ENCODE measurements around the gene HP1BP3. TPM values are rescaled to one million over a fixed set of nuclear protein-coding genes. Genes with fewer than 3 reads are reported as not detected.

HP1BP3 gene
- total RNA-seq, 2 donors from 2014 or later, result 175 to 186 TPM

DNA sequence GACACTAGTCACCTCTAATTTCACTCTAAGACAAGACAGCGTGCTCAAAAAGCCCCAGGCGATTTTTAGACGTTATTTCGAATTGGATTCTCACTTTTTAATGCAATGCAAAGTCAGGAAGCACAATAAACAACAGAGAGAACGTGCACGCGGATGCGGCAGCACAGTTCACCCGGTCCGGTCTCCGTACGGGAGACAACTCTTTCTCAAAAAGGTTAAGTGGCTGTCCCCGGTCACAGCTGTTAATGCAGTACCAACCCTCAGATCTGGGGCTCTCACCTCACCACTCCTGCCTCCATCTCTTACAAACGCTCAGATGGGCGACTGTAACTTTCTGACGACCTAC is 1.2 kb downstream of the HP1BP3 start:
- peak; percentile 9 for ATAC-seq
- peak in 1 of 2 donors; percentile 29 for DNase-seq
- intact Hi-C loops (cut with DNase I, micrococcal nuclease), result no loop called here

DNA sequence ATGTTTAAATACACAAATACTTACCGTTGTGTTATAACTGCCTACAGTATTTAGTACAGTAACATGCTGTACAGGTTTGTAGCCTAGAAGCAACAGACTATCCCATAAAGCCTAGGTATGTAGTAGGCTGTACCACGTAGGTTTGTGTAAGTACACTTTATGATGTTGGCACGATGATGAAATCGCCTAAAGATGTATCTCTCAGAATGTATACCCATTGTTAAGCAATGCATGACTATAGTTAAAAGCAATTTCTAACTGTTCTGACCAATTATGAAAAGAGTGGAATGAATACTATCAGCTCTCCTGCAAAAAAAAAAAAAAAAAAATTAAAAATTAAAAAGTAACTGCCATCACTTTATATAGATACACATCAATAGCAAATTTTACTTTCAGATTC is 11.4 kb downstream of the HP1BP3 start:
- intact Hi-C loops (cut with DNase I, micrococcal nuclease), result no loop called here
- no peak for ATAC-seq
- DNase-seq, result no peak

DNA sequence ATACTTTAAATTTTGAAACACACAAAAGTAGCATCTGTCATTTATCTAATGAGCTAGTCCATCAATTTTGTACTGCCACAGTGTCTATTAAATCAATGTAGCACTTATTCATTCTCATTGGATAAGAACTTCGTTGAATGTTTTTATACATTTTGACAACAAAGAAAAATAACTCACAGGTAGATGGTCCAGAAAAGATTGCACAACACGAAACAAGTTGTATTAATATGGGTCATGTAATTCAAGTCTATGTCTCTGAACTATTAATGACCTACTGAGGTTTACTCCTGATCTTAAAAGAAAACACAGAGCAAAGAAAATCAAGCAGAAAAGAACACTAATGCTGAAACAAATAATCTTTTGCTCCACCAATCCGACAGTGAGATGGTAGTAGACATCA is 15.3 kb downstream of the HP1BP3 start:
- DNase-seq (no peak), ATAC-seq (no peak)

DNA sequence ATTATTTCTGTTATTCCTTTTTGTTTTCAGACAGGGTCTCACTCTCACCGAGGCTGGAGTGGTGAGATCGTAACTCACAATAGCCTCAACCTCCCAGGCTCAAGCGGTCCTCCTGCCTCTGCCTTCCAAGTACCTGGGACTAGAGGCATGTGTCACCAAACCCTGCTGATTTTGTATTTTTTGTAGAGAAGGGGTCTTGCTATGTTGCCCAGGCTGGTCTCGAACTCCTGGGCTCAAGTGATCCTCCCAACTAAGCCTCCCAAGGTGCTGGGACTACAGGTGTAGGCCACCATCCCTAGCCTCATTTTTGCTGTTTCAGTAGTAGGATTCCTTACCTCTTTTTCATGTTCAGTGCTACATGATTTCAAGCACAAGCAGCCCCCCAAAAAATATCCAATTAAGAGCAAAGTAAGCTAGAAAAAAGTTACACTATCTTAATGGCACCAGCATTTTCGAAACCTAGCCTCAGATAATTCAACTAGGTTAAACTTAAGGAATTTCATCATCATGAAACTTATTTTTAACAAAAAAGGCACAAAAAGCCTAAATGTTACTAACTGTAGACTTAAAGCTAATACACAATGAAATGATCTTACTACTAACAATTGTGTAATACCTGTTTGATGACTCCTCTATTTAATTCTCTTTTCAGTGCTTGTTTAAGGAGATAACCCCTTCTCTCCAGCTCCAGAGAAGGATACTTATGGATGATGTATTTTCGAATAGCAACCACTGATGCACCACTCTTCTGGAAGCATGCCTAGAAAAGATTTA is 16.6 kb downstream of the HP1BP3 start:
- no peak for ATAC-seq
- no peak for DNase-seq
- intact Hi-C loops (cut with DNase I, micrococcal nuclease), result no loop called here

More for the DNA sequence above, 15.3 kb downstream of the HP1BP3 start:
- intact Hi-C loops (cut with DNase I, micrococcal nuclease), result no loop called here

DNA sequence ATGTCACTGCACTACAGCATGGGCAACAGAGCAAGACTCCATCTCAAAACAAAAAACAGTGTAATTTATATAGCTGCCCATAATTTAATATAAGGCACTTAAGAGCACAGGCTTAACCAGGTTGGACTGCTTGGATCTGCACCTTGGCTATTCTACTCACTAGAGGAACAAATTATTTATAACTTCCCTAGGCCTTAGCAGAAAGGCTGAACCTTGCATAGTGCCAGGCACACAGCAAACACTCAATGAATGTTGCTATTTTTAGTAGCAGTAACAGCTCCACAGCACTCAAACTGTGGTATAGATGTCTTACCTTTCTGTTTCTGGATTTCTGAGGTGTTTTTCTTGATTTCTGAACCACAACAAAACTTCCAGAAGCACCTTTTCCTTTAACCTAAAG is 19.8 kb downstream of the HP1BP3 start:
- intact Hi-C loops (cut with DNase I, micrococcal nuclease), result no loop called here
- DNase-seq (no peak), ATAC-seq (no peak)

DNA sequence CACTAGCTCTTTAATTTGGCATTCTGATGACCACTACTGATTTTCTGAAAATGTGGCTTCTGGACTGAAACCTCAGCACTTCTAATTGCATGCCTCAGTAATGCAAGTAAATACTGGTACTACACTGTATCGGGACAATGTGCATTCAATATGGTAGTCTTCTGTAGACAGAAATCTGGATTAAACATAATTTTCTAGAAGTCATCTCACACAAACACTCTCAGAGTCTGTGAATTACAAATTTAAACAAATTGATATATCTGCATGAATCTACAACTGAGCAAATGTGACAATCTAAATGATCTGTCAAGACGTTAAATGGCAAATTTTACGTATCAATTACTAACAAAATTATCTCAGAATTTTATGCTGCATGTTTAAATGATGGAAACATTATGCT is 23.7 kb downstream of the HP1BP3 start:
- intact Hi-C loops (cut with DNase I, micrococcal nuclease), result no loop called here
- ATAC-seq (no peak), DNase-seq (no peak)

DNA sequence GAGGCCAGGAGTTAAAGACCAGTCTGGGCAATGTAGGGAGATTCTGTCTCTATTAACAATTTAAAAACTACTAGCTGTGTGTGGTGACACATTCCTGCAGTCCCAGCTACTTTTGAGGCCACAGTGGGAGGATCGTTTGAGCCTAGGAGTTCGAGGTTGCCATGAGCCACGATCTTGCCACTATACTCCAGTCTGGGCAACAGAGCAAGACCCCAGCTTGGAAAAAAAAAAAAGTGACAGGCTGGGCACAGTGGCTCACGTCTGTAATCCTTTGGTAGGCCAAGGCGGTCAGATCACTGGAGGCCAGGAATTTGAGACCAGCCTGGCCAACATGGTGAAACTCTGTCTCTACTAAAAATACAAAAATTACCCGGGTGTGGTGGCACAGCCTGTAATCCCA is 26.8 kb downstream of the HP1BP3 start:
- intact Hi-C loops (cut with DNase I, micrococcal nuclease), result no loop called here
- DNase-seq (no peak), ATAC-seq (no peak)

DNA sequence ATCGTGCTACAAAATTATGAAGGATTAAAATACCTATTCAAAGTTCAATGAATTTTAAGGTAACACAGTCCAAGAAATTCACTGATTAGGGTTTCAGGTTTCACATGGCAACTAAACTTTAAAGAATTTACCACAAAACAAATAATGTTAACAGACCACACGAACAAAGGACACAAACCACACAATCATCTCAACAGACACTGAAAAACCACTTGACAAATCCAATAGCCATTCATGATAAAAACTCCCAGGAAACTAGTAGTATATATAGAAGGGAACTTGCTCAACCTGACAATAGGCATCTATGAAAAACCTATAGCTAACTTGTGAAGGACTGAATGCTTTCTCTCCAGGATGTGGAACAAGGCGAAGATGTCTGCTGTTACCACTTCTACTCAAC is 33.5 kb downstream of the HP1BP3 start:
- DNase-seq (no peak), ATAC-seq (no peak)
- intact Hi-C loops (cut with DNase I, micrococcal nuclease), result no loop called here

DNA sequence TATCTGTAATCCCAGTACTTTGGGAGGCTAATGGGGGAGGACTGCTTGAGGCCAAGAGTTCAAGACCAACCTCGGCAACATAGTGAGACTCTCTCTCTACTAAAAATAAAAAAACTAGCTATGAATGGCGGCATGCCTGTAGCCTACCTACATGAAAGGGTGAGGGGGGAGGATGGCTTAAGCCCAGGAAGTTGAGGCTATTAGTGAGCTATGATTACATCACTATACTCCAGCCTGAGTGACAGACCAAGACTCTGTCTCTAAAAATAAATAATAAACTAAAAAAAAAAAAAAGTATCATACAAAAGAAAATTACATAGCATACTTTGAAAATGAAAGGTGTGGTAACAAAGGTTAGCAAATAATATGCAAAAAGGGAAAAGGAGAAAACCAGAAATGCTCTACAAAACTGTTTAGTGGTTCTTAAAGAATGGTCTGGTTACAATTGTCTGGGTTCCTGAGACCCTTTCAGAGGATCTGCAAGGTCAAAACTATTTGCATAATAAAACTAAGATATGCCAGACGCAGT is 35.6 kb downstream of the HP1BP3 start:
- DNase-seq (no peak), ATAC-seq (no peak)
- intact Hi-C loops (cut with DNase I, micrococcal nuclease), result no loop called here

DNA sequence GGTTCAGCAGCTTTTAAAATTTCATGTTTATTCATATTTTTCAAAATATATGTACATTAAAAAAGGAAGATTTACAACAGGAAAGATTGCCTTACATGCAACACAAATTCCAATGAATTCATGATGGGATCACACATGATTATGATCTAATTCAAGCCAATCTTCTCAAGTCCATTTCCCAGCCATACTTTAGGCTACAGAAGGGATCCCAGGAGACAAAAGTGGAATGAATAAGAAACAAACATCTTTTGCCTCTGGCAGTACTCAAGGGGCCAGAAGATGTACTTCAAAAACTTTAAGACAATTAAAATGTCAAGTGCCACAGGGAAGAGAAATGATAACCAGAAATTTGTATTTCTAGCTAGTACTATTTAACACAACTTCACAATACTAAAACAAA is 44.4 kb downstream of the HP1BP3 start:
- intact Hi-C loops (cut with DNase I, micrococcal nuclease), result no loop called here
- ATAC-seq (no peak), DNase-seq (no peak)

DNA sequence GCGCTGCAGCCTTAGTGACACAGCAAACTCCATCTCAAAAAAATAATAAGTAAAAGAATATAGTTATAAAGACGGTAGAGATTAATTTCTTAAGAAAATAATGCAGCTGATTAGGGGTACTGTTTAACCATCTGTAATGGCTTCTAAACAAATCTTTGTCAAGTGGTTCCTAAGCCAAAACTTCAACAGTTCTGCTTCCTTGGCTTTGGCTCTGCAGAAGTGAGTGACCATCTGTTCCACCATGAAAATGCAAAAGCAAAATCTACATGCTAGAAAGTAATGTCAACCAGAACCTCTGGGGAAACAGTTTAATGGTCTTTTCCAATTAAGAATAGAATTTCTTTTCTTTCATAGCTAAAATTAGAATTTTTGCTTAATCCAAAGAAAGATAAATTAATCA is 46.3 kb downstream of the HP1BP3 start:
- intact Hi-C loops (cut with DNase I, micrococcal nuclease), result no loop called here
- ATAC-seq (no peak), DNase-seq (no peak)

DNA sequence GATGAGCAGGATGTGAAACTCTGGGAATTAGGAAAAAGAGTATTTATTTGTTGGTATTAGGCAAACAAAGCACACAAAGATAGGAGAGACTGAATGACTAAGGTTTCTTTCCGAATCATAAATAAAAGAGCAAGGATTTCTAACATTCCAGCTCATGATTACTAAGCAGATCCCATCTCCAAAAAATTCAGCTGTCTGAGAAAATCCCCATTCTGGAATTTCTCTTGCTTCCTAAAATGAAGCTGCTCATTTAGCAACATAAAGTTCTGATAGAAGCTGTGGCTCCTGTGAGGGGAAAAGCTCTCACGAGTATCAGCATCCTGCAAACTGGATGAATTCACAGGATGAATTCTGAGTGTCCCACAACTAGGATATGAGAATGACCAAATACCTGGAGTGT is 47.9 kb downstream of the HP1BP3 start:
- no peak for DNase-seq
- ATAC-seq, result no peak
- intact Hi-C loops (cut with DNase I, micrococcal nuclease), result no loop called here

DNA sequence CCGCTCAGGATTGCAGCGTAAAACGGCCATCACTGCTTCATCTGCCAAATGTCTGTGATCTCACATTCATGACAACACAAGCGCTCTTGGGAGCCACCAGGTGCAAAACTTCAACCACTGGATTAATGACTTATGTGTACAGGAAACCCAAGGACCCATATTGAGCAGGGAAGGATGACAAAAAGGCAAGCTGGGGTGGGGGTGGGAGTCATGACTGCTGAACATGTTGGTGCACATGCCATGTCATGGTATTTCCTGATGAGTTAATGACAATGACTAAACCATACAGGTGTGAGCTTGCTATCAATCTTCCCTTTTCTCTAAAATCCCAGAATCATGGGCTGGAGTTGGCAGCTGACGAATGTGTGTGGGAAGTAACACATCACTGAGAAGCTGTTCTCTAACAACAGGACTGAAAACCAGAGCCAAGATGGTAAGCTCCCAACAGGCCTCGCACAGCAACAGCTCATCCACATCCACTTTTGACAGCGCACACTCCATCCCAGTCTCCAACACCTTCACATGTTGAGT is 51.5 kb downstream of the HP1BP3 start:
- no peak for ATAC-seq
- DNase-seq, result no peak
- intact Hi-C loops (cut with DNase I, micrococcal nuclease), result no loop called here

DNA sequence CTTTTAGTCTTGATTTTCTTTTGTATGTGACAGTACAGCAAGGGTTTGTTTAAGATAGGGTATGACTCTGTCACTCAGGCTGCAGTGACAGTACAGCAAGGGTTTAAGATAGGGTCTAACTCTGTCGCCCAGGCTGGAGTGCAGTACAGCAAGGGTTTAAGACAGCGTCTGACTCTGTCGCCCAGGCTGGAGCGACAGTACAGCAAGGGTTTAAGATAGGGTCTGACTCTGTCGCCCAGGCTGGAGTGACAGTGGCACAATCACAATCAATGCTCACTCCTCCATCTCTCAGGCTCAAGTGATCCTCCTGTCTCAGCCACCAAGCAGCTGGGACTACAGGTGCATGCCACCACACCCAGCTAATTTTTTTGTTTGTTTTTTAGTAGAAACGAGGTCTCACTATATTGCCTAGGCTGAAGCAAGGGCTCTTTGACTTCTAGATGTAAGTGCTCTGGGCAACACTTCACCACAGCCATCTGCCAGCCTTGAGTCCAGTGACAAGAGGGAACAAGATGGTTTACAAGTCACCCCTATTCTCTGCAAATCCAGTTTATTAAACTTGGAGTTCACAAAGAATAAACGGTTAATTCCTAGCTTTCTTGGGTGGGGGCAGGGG is 53.6 kb downstream of the HP1BP3 start:
- peak; percentile 27 for ATAC-seq
- intact Hi-C loops (cut with DNase I, micrococcal nuclease), result no loop called here
- DNase-seq, result no peak

DNA sequence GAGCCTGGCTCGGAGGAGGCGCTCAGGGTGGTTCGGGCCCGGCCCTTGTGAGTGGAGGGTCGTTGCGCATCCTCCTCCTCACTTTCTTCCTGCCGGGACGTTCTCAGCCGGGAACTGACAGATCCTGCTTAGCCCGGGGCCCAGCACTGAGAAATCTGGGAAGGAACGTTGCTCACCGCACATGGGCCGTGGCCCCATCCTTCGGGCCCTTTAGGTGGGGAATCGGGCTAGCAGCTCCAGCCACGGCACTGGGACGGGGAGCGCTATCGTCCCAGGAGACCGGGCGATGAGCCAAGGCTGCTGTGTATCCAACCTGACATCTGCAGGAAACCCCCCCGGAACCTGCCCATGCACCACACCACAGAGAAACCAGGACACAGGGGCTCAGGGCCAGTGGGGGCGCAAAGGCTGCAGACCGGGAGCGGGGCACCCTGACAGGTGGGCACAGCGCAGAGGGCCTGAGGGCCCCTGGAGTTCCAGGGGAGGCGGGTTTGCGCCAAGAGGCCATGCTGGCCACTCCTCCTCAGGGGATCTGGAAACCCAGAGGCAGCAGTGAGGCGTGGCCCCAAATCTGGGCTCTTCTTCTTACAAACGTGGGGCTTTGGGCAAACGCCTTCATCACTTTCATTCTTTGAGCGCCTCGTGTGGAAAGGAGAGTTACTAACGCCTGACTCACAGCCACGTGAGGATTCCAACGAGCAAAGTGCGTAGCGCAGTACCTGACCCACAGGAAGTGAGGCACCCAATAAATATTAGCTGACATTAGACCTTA is 54.3 kb downstream of the HP1BP3 start, which contains the start of gene SH2D5:
TSS of gene SH2D5 (minus strand) at position 116 of the 772 bp plus-strand sequence. CDS start 4,659 bp downstream, outside the sequence.
- DNase-seq (peak; percentile 69 to 83), ATAC-seq (peak; percentile 87)
- intact Hi-C loops (cut with DNase I, micrococcal nuclease), result no loop called here

DNA sequence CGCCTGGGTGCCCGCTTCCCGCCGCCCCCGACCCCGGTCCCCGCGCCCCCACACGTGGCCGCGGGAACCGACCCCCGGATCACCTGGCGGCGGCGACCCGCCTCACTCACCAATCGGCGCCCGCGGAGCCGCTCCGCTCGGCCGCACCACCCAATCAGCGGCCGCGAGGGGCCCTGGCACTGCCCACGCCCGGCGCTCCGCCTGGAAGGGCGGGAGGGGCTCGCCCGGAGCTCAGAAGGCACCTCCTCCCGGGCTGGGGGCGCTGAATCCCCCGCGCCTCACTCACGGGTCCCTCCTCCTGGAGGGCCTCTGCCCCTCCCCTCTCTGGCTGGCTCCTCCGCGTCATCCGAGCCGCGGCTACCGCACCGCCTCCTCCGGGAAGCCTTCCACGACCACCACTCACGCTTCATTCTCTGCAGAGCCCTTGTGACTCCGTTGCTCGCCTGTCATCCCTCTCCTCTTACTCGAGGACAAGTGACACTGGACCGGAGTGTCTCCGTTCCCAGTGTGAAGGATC is 55.0 kb downstream of the HP1BP3 start:
- intact Hi-C loops (cut with DNase I, micrococcal nuclease), result no loop called here
- DNase-seq (peak in 1 of 2 donors; percentile 59), ATAC-seq (peak; percentile 64)

DNA sequence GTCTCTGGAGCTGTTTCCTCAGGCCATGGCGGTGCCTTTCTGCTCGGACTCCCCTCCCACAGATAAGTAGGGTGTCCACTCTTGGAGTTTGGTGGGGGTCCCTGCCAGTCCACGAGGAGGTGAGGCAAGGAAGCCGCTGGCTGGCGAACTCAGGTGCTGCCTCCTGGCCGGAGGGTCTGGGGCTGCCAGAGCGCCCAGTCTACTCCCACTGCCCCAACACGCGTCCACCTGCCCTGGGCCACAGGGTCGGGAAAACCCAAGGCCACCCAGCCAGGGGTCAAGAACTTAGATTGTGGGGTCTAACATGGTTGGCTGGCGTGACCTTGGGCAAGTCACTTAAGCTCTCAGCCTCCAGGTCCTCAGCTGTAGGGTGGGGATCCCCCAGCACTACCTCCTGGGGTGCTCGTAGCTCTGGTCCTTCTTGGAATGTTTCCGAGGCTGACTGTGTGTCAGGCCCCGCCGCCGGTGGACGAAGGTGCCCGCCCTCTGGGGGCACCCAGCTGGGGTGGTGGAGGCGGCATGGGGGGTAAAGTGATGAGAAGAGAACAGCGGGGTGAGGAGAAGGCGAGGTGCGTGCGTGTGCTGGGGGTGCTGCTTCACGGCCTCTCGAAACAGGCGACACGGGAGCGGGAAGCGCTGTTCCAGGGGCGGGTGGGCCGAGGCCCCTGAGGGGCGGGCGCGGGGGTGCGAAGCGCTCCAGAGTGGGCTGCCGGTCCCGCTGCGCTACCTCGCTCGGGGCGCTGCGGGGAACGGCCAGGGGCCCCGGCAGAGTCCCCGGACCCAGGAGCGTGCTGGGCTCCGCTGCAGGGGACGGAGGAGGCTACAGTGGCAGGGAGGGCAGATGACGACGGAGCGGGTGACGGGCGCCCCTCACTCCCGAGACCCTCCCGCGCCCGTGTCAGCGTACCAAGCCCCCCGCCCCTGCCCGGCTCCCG is 55.8 kb downstream of the HP1BP3 start:
- ATAC-seq (no peak), DNase-seq (no peak)
- intact Hi-C loops (cut with DNase I, micrococcal nuclease), result no loop called here

DNA sequence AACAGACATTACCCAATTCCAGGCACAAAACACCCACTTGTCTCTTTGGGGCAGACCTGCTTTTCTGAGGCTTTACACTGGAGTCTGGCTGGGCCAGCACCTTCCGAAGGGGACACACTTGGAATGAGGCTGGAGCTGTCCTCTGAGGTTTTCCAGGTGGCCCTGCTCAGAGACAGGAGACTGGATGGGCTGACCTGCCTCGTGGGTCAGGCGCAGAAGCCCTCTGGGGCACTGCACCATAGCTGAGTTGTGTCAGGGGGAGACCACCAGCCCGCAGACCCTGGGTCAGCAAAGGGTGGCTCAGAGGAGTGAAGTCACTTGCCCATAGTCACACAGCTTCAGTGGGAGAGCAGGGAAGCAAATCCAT is 56.4 kb downstream of the HP1BP3 start:
- intact Hi-C loops (cut with DNase I, micrococcal nuclease), result no loop called here
- ATAC-seq (no peak), DNase-seq (no peak)
